Right renal pelvis (tissue), 4 donors: ENCODE results near the gene WDR70. TPM values are rescaled to one million over a fixed set of nuclear protein-coding genes. Genes with fewer than 3 reads are reported as not detected.
A peak's percentile ranks its signal among the peaks of the same experiment; 100 is the strongest.
"Not testable (repeated sequence)": the region's sequence is repeated elsewhere in the genome, so short reads cannot be mapped to it uniquely, and the experiment has no call there.

Experiments used
- DNase-seq, 4 donors: peaks; one replicate each; pipeline ENCODE4 v3.0.0-alpha.2; 2013; ENCODE audit warnings: low read depth in 4 of 4, low spot score in 3 of 4, missing footprints in 1 of 4
- polyA plus RNA-seq, 4 donors: library from polyadenylated mRNA; unstranded; fragments of 120-200 nt; gene quantifications; one replicate each; pipeline ENCODE4 v1.2.1, GENCODE V29; 2013; ENCODE audit not compliant: insufficient read length in 4 of 4

WDR70 gene
- polyA plus RNA-seq = 10 to 100 TPM; 50.6 to 58.5 (median 53.9) TPM

DNA sequence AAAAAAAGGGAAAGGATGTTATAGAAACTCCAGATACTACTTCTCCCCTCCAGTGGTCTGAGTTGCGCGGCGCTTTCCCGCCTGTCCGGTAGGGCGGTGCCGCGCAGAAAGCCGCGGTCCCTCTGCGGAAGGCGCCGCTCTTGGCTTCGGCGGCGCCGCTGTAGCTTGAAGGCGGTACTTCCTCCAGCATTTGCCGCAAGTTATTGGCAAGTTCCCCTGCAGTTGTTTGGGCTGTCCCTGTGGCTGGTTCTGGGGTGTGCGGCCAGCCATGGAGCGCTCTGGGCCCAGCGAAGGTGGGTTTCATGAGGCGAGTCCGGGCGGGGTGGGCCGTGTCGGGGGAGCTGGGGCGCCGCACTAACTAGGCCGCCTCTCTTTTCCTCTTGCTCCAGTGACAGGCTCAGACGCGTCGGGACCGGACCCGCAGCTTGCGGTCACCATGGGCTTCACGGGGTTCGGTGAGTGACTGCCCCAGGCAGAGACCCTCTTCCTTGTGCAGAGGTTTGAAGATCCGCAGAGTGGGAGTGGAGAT is at the start of gene WDR70:
TSS of gene WDR70 (plus strand) at position 219 of the 529 bp plus-strand sequence. CDS start at position 269, 50 bp downstream.
- peak; percentile 62 to 70 (median 68) for DNase-seq

DNA sequence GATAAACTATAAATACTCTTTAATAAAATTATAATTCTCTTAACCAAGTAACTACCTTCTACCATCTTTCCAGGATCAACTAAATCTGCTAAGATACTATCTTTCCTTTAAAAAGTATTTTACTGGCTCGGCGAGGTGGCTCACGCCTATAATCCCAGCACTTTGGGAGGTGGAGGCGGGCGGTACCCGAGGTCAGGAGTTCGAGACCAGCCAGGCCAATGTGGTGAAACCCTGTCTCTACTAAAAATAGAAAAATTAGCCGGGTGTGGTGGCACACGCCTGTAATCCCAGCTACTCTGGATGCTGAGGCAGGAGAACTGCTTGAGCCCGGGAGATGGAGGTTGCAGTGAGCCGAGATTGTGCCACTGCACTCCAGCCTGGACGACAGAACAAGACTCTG is 44.4 kb upstream of the WDR70 start:
- not testable (repeated sequence) for DNase-seq

- DNase-seq = not testable (repeated sequence)
These were observed 36.4 kb upstream of the WDR70 start for GRCh38 chr5:37342741-37343140.

- no peak for DNase-seq
These were observed 24.0 kb upstream of the WDR70 start for GRCh38 chr5:37355161-37355560.

GRCh38 chr5:37370550-37370863 is 8.6 kb upstream of the WDR70 start:
- no peak for DNase-seq

DNA sequence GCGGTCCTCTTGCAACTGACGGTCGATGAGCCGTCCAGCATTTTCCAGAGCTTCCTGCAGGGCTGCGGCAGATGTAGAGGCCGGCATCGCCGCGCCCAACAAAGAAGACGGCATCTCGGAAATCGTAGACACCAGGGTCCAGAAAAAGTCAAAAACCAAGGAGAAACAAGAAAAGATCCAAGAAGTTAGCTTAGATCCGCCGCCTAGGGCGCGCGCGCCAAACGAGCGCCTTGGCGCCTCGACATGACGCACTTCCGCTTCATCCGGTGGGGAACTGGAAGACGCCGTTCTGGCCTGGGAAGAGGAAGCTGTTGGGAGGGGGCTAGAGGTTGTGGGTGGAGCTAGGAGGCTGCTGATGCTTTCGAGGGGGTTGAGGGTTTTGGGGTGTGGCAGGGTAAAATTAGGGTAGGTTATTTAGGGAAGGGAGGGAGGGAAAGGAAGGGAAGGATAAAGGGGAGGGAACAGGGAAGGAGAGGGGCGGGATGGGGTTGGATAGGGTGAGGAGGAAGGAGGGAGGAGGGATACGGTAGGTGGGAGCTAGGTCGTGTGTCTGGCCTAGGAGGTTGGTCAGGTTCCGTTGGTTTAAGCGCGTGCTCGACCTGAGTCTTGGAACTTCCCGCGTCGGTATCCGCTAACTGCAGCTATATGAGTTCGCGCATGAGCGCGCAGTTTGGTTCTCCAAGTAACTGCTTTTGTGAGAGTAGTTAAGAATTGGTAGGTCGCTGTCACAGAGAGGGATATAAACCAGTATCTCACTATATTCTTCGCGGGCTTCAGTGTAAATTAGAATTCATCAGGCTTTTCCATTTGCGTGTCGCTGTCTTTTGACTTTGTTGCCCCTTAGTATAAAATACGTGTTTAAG is 8.0 kb upstream of the WDR70 start, which contains the start of gene NUP155:
TSS of gene NUP155 (minus strand) at position 243 of the 863 bp plus-strand sequence. CDS start at position 114, 129 bp downstream.
- DNase-seq = peak; percentile 89 to 91 (median 90)

- DNase-seq = no peak
These were observed 4.0 kb upstream of the WDR70 start for GRCh38 chr5:37375091-37375490.

DNA sequence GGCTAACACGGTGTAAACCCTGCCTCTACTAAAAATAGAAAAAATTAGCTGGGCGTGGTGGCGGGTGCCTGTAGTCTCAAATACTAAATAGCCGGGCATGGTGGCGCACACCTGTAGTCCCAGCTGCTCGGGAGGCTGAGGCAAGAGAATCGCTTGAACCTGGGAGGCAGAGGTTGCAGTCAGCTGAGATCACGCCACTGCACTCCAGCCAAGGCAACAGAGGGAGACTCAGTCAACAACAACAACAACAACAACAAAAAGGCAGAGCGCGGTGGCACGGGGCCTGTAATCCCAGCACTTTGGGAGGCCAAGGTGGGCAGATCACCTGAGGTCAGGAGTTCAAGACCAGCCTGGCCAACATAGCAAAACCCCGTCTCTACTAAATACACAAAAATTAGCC is 1.1 kb upstream of the WDR70 start:
- DNase-seq = not testable (repeated sequence)

DNA sequence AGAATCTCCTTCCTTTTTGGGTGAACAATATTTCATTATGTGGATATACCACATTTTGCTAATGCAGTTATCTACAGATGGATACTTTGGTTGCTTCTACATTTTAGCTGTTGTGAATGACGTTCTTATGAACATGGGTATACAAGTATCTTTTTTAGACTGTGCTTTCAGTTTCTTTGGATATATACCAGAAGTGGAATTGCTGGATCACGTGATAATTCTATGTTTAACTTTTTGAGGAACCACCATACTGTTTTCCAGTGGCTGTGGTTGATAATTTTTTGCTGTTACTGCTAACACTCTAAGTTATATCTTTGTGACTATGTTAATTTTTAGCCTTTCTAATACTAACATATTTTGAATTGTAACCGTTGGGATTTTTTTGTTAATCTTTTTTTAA is 12.5 kb downstream of the WDR70 start:
- DNase-seq = no peak

GRCh38 chr5:37396352-37396751 is 17.2 kb downstream of the WDR70 start:
- DNase-seq = no peak

- no peak for DNase-seq
These were observed 21.4 kb downstream of the WDR70 start for GRCh38 chr5:37400501-37400900.

GRCh38 chr5:37412515-37412914 is 33.4 kb downstream of the WDR70 start:
- no peak for DNase-seq

DNA sequence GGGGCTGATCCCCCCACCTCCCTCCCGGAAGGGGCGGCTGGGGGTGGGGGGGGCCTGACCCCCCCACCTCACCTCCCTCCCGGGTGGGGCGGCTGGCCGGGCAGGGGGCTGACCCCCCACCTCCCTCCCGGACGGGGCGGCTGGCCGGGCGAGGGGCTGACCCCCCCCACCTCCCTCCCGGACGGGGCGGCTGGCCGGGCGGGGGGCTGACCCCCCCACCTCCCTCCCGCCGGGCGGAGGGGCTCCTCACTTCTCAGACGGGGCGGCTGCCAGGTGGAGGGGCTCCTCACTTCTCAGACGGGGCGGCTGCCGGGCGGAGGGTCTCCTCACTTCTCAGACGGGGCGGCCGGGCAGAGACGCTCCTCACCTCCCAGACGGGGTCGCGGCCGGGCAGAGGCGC is 36.3 kb downstream of the WDR70 start:
- not testable (repeated sequence) for DNase-seq

DNA sequence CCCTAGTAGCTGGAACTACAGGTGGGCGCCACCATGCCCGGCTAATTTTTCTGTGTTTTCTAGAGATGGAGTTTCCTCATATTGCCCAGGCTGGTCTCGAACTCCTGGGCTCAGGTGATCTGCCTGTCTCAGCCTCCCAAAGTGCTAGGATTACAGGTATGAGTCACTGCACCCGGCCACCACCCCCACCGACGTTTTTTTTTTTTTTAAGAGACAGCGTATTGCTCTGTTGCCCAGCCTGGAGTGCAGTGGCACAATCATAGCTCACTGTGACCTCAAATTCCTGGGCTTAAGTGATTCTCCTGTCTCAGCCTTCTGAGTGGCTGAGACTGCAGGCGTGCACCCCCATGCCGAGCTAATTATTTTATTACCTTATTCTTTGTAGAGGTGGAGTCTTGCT is 38.2 kb downstream of the WDR70 start:
- DNase-seq = no peak

DNA sequence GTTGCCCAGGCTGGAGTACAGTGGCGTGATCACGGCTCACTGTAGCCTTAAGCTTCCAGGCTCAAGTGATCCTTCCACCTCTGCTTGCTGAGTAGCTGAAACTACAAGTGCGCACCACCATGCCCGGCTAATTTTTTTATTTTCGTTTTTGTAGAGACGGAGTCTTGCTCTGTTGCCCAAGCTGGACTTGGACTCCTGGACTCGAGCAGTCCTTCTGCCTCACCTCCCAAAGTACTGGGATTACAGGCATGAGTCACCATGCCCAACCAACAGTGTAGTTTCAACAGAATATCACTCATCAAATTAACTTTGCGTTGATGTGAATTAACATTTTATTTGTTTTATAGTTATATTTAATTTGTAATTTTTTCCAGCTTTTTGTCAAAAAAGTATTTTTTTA is 45.3 kb downstream of the WDR70 start:
- DNase-seq = no peak

GRCh38 chr5:37428044-37428443 is 48.9 kb downstream of the WDR70 start:
- no peak for DNase-seq

DNA sequence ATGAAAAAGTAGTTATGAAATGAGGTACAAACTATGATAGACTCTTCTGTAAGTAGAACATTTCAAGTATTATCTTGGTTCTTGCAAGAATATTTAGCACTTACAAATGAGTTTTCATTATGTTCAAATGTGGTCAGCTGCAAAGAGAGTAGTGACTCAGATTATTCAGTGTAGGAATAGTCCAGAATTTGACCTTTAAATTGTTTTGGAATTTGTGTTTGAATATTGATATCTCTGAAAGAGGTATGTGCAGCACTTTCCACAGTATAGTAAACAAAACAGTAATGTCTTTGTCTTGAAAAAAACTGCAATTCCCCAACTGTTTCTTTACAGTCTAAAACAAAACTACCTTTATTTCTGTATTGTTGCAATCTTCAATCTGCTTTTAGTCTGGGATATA is 56.1 kb downstream of the WDR70 start:
- no peak for DNase-seq

DNA sequence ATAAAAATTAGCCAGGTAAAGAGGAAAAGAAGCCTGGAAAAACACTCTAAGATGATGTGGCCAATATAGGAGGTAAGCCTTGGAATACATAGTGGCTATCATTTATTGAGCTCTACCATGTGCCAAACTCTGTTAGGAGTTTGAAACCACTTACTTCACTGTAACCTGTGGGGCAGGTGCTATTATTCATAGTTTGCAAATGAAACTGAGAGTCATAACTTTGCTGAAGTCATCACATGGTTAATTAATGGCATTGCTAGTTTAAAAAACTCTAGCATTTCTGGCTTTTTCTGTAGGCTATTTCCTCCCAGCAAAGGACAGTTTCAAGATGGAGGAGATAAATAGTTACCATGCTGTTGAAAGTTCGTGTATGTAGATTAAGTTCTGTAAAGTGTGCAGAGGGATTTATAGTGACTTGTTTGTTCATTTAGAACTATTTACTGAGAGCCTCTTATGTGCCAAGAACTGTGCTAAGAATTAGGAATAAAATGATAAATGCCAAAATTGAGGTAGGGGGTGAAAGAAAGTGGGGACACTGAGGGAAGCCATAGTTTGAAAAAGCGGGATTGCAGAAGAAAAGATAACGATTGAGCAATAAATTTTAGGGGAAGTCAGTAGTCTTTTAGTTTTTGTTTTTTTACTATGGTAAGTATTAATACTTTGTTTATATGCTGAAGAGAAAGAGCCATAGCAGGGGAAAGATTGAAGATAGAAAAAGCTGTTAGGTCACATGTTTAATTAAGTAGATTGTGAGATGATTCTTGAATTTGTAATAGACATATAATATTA is 57.2 kb downstream of the WDR70 start:
- DNase-seq = no peak

- DNase-seq = no peak
These were observed 58.6 kb downstream of the WDR70 start for GRCh38 chr5:37437711-37438110.

- DNase-seq = not testable (repeated sequence)
These were observed 66.7 kb downstream of the WDR70 start for GRCh38 chr5:37445783-37446182.

- DNase-seq = no peak
These were observed 69.8 kb downstream of the WDR70 start for GRCh38 chr5:37448941-37449340.
